HG03432 (cell line): Measurements from ENCODE around the gene STRADA.

Experiments
- ATAC-seq: cut with Tn5 transposase; IDR thresholded peaks from one replicate; pipeline ENCODE4 v1.9.1; 2021; ENCODE audit warnings: mild to moderate bottlenecking, moderate library complexity; ENCODE audit not compliant: unreplicated experiment

Gene STRADA

GRCh38 chr17:63741408-63742173 lies at the start of gene STRADA:
Gene STRADA, minus strand, starts transcription at chr17:63741799. Its CDS starts 13,430 bp downstream, at chr17:63728369.
- peak; percentile 91 for ATAC-seq

GRCh38 chr17:63790057-63790456 lies 48.5 kb upstream of the STRADA start:
- ATAC-seq, result no peak

GRCh38 chr17:63786971-63787711 lies 45.5 kb upstream of the STRADA start:
- ATAC-seq, result no peak

- ATAC-seq, result no peak
Measured at GRCh38 chr17:63786117-63786516, 44.5 kb upstream of the STRADA start.

GRCh38 chr17:63785556-63785955 lies 44.0 kb upstream of the STRADA start:
- no peak for ATAC-seq

- ATAC-seq, result no peak
Measured at GRCh38 chr17:63783522-63783921, 41.9 kb upstream of the STRADA start.

GRCh38 chr17:63780928-63781327 lies 39.3 kb upstream of the STRADA start:
- ATAC-seq, result no peak

GRCh38 chr17:63780507-63780906 lies 38.9 kb upstream of the STRADA start:
- ATAC-seq, result no peak

DNA sequence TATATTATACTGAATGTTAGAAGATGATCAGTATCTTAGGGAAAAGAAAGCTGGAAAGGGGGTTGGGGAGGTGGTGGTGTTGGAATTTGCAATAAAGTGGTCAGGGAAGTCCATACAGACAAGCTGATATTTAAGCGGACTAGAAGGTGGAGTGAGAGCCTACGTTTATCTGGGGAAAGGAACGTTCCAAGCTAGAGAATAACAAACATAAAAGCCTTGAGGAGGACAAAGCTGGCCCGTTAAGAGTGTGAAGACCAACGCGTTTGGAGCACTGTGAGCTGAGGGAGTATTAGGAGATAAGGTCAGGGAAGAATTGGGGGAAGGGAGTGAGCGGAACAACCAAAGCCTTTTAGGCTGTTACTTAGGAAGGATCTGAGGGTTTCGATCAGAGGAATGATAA lies 33.8 kb upstream of the STRADA start:
- no peak for ATAC-seq

- no peak for ATAC-seq
Measured at GRCh38 chr17:63774969-63775265, 33.3 kb upstream of the STRADA start.

- ATAC-seq, result peak; percentile 9
Measured at GRCh38 chr17:63774141-63774968, 32.8 kb upstream of the STRADA start, which contains the start of gene DDX42. Gene DDX42, plus strand, starts transcription at chr17:63774170. Its CDS starts 12,880 bp downstream, at chr17:63787050.

GRCh38 chr17:63773272-63774140 lies 31.9 kb upstream of the STRADA start, which contains the start of gene CCDC47:
Gene CCDC47, minus strand, starts transcription at chr17:63773597. Its CDS starts 7,422 bp downstream, at chr17:63766175.
- ATAC-seq, result peak; percentile 83

- no peak for ATAC-seq
Measured at GRCh38 chr17:63772801-63773271, 31.2 kb upstream of the STRADA start.

GRCh38 chr17:63768433-63768832 lies 26.8 kb upstream of the STRADA start:
- ATAC-seq, result no peak

DNA sequence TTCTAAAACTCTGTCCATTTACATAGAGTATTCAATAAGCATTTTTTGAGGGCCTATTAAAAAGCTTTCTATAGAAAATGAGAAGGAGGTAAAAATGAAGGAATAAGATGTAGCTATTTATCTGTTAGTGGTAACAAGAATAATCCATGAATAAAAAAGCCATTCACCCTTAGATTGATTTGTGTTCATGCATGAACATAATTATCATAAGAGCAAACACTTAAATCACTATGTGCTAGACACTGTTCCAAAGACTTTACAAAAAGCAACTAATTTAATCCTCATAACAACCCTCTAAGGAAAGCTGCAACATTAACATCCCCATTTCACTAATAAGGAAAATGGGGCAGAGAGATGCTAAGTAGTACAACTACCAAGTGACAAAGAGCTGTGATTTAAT lies 25.2 kb upstream of the STRADA start:
- no peak for ATAC-seq

DNA sequence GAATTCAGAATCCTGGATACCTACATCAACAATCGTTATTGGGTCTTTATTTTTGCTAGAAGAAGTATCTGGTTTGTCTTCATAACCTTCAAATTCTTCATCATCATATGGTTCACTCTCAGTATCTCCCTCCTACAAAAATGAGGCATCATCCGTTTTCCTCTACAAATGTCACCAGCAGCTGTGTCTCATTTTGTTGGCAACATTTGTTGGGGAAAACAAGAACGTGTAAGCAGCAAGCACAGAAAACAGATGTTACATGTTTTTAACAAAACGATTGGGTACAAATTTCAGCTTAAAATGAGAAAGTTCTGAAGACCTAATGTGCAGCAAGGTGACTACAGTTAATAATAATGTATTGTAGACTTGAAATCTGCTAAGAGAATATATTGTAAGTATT lies 23.1 kb upstream of the STRADA start:
- ATAC-seq, result no peak

DNA sequence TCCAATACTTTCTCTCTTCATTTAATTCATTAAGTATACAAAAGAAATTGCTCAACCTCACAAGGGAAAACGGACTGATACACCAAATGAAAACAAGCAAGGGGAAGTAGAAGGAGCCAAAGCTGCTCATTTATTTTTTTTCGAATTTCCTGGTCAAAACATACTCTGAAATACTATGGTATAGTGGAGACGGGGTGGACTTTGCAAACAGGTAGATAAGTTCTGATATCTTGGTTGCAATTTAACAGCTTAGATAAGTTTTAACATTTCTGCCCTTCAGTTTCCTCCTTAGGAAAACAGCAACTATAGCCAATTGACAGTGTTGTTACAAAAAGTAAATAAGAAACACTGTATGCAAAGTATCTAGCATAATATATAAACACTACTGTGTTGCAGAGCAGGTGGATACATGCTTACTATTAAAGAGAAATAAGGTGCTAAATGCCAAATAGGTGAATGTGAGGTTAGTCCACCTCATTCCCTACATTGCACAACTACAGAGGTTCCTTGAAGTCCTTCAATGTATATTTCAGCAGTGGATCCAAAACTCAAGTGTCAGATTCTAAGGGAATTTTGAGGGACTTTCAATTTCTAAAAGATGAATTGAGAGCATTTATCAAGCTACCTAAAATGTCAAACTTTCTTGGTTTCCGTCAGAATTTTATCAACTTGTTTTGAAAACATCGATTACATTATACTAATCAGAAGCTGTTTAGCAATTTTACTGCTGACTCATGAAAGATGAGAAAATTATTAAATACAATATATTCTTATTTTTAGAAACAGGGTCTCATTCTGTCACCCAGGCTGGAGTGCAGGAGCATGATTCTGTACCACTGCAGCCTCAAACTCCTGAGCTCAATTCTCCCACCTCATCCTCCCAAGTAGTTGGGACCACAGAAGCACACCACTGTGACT lies 20.8 kb upstream of the STRADA start:
- ATAC-seq, result no peak

- no peak for ATAC-seq
Measured at GRCh38 chr17:63760771-63761539, 19.4 kb upstream of the STRADA start.
